GM19324 (cell line): Measurements from ENCODE around the gene ZNF750.

Experiments used
- ATAC-seq: cut with Tn5 transposase; IDR thresholded peaks from one replicate; pipeline ENCODE4 v1.9.1; 2021; ENCODE audit warnings: mild to moderate bottlenecking, moderate library complexity; ENCODE audit not compliant: unreplicated experiment, low FRiP score

ZNF750 gene

DNA sequence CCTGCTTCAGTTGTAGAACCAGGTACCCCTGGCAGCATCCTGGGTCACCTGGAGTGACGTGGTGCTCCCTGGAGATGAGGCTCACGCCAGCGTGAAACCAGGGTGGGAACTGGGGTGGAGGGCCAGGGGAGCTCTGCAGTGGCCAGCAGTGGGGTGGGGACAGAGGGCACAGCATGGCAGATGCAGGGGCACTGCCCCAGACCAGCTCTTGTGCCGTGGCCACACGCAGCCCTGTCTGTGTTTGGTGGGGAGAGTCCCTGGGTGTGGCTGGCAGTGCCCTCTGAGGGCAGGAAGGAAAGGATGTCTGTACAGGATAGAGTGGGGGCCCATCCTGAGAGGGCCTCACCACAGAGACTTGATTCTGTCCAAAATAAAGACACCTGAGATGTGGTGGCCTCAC, 24.5 kb downstream of the ZNF750 start:
- no peak for ATAC-seq

DNA sequence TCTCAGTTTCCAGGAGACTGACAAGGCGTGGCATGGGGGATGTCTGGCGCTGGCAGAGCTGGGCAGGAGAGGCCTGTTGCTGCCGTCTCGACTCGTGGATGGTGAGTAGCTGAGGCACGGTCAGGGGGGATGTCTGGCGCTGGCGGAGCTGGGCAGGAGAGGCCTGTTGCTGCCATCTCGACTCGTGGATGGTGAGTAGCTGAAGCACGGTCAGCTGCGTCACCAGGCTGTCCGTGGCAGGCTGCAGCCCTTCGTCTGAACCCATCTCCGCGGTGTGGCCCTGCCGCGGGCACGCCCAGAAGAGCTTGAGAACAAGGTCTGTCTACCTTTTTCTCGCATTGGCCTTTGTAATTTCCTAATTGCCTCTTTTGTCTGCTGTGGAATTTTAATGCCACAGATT, 25.0 kb downstream of the ZNF750 start:
- no peak for ATAC-seq

DNA sequence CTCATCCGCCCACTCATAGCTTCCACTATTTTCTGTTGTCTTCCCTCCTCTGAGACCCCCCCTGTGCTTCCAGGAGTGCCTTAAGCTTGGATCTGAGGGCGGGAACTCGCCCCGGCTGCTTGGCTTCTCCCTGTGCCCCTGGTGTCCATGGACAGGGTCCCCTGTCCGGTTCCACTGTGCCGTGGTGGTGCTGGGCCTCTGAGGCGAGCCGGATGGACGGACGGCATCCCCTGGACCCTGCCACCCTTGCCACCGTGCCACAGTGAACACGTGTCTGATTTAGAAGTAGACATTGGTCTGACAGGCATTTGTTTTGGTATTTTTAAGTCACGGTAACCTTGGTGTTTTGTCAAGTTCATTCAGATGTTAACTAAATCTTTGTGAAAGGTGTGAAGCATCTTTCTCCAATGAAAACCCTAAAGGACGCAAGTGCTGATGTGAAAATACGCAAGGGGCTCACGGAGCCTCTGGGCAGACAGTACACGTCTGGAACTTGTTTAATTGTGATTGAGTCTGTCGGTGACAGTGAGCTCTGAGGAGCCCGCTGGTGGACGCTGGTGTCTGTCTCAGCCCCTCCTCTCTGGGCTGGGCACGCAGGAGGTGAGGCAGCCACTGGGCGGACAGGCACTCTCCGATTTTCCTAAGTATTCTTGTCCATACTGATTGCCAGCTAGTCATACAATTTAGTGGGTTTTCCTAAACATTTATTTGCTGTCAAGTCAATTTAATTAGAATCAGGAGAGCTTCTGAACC, 26.3 kb downstream of the ZNF750 start:
- no peak for ATAC-seq

- no peak for ATAC-seq
Measured at GRCh38 chr17:82812601-82813000, 27.2 kb downstream of the ZNF750 start.

DNA sequence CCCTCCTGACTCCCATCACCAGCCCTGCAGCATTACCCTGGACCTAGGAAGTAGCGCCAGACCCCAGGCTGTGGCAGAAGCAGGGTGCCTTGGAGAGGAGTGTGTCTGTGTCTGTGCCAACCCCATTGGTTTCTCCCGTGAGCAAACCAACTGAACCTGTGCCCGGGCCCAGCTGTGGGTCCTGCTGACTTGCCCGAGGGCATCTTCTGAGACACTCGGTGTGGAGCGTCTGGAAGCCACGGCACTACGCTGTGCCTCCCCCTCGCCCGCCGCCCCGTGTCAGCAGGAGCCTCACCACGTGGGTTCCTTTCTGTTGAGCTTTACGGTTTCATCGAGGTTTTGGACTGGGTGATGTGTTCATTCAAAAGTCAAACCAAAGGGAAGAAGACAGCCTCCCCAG, 27.8 kb downstream of the ZNF750 start:
- no peak for ATAC-seq

DNA sequence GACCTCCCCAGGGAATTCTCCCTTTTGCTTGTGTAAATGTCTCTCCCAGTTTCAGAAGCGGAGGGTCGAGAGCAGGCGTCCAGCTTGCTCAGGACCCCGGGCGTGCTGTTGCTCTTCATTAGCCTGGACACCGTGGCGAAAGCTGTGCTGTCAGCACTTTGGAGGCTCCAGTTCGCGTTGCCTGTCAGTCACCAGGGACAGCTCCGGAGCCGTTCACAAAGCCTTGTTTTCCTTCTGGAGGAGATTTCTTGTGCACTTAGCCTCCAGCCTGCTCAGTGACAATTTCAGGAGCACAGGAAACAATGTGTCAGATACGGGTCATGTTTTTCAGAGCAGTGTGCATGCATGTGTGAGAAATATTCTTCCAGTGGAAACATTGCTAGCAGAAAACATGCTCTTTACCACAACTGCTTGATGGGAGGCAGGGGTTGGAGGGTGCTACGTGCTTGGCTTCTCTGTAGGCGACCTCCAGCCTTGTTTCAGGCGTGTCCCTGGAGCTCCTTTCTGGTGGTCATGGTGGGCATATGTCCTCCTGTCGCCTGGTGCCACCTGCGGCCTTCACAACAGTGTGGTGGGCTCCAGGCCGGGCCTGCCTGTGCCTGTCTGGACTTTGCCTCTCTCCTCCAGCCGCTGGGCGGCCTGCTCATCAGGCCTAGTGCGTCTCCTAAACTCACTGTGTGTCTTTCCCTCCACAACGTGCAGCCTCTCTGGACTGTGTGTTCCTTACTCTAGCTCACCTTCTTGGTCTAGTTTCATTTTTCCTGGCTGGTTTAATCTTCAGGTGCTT, 29.0 kb downstream of the ZNF750 start:
- no peak for ATAC-seq

- no peak for ATAC-seq
Measured at GRCh38 chr17:82808921-82809905, 30.6 kb downstream of the ZNF750 start.

DNA sequence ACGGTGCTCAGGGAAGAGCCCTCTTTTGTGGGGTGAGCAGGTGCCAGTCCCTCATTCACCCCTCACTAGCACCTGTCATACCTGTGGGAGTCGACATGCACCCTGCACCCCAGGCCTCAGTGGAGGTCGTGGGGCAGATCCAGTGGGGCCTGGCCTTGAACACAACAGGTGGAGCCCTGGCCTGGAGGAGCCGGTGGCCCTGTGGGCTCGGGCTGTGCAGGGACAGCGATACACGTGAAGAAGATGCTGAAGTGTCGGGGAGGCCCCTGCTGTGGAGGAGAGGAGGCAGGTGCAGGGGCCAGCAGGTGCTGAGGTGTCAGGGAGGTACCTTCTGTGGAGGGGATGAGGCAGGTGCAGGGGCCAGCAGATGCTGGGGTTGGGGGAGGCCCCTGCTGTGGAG, 31.8 kb downstream of the ZNF750 start:
- ATAC-seq, result no peak

DNA sequence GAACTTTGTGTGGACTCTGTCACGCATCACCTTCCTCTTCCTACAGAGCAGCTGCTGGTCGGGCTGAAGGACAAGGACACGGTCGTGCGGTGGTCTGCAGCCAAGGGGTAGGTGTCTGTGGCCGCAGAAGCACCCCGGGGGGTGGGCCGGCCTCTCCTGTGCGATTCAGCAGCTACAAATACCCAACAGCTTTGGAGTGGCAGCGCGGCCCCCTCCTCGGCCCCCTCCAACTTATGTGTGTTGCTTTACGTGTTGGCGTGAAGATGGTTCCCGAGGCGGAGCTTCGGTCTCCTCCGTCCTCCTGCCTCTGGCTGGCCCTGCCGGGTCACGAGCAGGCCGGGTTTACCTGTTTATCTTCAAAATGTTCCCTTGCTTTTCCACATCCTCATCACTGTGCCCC, 32.3 kb downstream of the ZNF750 start:
- no peak for ATAC-seq

DNA sequence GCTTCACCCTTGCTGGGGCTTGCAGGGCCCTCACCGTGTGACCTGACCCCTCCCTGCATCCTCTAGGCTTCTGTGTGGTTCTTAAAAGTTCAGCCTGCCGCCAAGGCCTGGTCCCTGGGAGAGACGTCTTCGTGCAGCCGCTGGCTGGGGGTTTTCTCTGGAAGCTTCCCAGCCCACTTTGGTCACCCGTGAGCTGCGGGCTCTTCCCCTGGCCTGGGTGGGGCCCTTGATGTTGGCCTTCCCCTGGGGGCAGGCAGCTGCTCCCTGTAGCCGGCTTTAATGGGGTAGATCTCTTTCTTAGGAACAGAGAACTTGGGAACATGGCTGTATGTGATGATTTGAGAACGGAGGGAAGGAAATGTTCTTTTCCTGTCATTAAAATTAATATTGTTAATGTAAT, 32.7 kb downstream of the ZNF750 start:
- ATAC-seq, result no peak

- ATAC-seq, result no peak
Measured at GRCh38 chr17:82806645-82807044, 33.2 kb downstream of the ZNF750 start.

- no peak for ATAC-seq
Measured at GRCh38 chr17:82805823-82806222, 34.0 kb downstream of the ZNF750 start.

DNA sequence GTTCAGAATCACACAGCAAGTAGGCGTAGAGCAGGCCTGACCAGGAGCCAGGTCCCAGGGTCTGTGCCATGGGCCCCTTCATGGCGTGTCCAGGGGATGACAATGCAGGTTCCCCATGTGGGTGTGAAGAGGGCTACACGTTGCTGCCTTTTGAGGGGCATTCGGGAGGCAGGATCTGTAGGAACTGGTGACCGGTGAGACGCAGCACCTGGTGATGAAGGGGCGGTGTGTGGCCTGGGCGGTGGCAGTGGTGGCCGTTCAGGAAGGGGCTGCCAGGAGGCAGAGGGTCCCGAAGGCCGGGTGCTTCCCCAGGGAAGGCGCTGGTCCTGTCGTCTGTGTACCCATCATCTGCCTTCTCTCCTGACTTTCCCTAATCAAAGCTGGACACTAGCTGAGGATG, 34.6 kb downstream of the ZNF750 start:
- ATAC-seq, result no peak

DNA sequence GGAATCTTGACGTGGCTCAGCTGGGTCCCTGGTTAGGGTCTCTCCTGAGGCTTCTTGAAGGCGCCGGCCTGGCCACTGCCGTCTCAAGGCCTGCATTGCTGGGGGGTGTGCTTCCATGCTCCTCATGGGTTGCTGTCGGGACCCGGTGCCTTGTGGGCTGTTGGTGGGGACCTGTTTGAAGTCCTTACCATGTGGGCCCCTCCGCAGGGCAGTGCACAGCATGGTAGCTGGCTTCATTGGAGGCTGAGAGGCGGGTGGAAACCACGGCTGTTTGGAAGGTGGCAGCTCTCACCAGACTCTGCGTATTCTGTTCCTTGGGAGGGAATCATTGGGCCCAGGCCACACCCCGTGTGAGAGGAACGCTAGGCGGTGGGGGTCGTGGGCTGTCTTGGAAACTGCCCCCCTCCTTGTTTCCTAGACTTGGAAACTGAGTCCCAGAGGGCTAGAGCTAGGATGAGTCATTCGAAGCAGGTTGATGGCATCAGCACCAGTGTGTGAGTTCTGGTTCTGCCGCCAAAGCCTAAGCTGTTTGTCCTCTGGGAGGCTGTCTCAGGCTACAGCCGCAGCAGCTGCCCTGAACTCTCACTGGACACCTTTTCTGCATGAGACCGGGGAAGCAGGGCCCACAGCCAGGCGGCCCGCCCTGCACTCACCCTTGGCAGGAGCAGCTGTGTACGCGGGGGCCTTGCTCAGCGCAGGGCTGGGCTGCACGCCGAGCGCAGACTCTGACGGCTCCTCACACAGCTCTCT, 35.2 kb downstream of the ZNF750 start:
- ATAC-seq, result no peak

DNA sequence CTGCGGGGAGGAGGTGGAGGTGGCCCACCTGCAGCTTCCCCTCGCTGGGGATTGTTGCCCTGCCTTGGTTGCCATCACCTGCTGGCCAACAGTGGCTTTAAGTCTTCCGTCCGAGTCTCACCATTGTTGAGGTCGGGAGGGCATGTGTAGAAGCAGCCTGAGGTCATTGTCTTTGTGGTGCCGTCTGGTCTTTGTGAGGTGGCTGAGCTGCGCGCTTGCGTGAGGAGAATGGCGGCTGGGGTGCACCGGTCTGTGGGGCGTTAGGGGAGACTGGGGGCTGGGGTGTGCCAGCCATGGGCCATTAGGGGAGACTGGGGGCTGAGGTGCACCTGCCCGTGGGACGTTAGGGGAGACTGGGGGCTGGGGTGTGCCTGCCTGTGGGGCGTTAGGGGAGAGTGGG, 36.2 kb downstream of the ZNF750 start:
- no peak for ATAC-seq

GRCh38 chr17:82803185-82803584, 36.6 kb downstream of the ZNF750 start:
- ATAC-seq, result no peak

- ATAC-seq, result no peak
Measured at GRCh38 chr17:82802075-82802780, 37.6 kb downstream of the ZNF750 start.

DNA sequence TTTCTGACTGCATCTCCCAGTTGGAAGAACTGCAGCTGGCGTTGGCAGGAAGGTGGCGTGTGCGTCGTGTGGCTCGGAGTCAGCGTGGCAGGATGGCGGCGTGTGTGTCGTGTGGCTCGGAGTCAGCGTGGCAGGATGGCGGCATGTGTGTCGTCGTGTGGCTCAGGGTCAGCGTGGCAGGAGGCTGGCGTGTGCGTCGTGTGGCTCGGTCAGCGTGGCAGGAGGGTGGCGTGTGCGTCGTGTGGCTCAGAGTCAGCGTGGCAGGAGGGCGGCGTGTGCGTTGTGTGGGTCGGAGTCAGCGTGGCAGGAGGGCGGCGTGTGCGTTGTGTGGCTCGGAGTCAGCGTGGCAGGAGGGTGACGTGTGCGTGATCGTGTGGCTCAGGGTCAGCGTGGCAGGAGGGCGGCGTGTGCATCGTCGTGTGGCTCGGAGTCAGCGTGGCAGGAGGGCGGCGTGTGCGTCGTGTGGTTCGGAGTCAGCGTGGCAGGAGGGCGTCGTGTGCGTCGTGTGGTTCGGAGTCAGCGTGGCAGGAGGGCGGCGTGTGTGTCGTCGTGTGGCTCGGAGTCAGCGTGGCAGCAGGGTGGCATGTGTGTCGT, 38.3 kb downstream of the ZNF750 start:
- no peak for ATAC-seq

- ATAC-seq, result no peak
Measured at GRCh38 chr17:82800885-82801284, 38.9 kb downstream of the ZNF750 start.
